GM23338 (cell line): Measurements from ENCODE around the gene PKN3. TPM values are rescaled to one million over a fixed set of nuclear protein-coding genes. Genes with fewer than 3 reads are reported as not detected.
"Not testable (repeated sequence)": the region's sequence is repeated elsewhere in the genome, so short reads cannot be mapped to it uniquely, and the experiment has no call there.

Source experiments
- ATAC-seq: fragments of 200-7000 bp; cut with Tn5 transposase; 3 replicates; pipeline ENCODE4 v1.9.1; 2020
- DNase-seq: peaks from one replicate; pipeline ENCODE4 v3.0.0-alpha.2; 2015; ENCODE audit warnings: low spot score
- H2AFZ ChIP-seq: fragments of 200-600 bp; sonication (generic); 2 replicates; pipeline ENCODE4 v1.8.0; 2016; ENCODE audit warnings: antibody characterized with exemption, mild to moderate bottlenecking, moderate library complexity
- H3F3A ChIP-seq: fragments of 200-600 bp; sonication (generic); replicated peaks from 2 replicates; pipeline ENCODE4 v1.8.0; 2017; ENCODE audit warnings: antibody characterized with exemption, mixed run types, low read depth
- H3K27ac ChIP-seq: fragments of 200-600 bp; sonication (generic); 2 replicates; pipeline ENCODE4 v1.6.1; 2016; ENCODE audit warnings: low read depth
- H3K27me3 ChIP-seq: fragments of 200-600 bp; sonication (generic); 2 replicates; pipeline ENCODE4 v1.8.0; 2016; ENCODE audit warnings: mild to moderate bottlenecking, mixed run types, moderate library complexity; ENCODE audit not compliant: insufficient read depth
- H3K36me3 ChIP-seq: fragments of 200-600 bp; sonication (generic); 2 replicates; pipeline ENCODE4 v1.8.0; 2016; ENCODE audit warnings: mild to moderate bottlenecking; ENCODE audit not compliant: insufficient read depth
- H3K4me1 ChIP-seq: fragments of 200-600 bp; sonication (generic); 2 replicates; pipeline ENCODE4 v1.8.0; 2016; ENCODE audit warnings: mild to moderate bottlenecking, moderate library complexity; ENCODE audit not compliant: insufficient read depth
- H3K4me2 ChIP-seq: fragments of 200-600 bp; sonication (generic); 2 replicates; pipeline ENCODE4 v1.7.1; 2017; ENCODE audit warnings: mixed run types
- H3K4me3 ChIP-seq: fragments of 200-600 bp; sonication (generic); 2 replicates; pipeline ENCODE4 v1.6.1; 2016; ENCODE audit warnings: mixed run types
- H3K79me2 ChIP-seq: fragments of 200-600 bp; sonication (generic); replicated peaks from 2 replicates; pipeline ENCODE4 v1.8.0; 2017; ENCODE audit warnings: mild to moderate bottlenecking; ENCODE audit not compliant: insufficient read depth
- H3K9me2 ChIP-seq: fragments of 200-600 bp; sonication (generic); 2 replicates; pipeline ENCODE4 v1.8.0; 2017; ENCODE audit not compliant: insufficient read depth
- H4K20me1 ChIP-seq: fragments of 200-600 bp; sonication (generic); replicated peaks from 2 replicates; pipeline ENCODE4 v1.8.0; 2017; ENCODE audit warnings: mild to moderate bottlenecking; ENCODE audit not compliant: insufficient read depth
- H3K27ac Mint-ChIP-seq: 2 replicates; pipeline ENCODE4 v1.8.0; 2020; ENCODE audit warnings: inconsistent platforms, mild to moderate bottlenecking, moderate library complexity, mixed read lengths
- H3K27me3 Mint-ChIP-seq: 3 replicates; pipeline ENCODE4 v1.8.0; 2022; ENCODE audit warnings: low read depth, mild to moderate bottlenecking, moderate library complexity, mixed read lengths, inconsistent platforms; ENCODE audit not compliant: insufficient read depth, poor library complexity
- H3K36me3 Mint-ChIP-seq: 3 replicates; pipeline ENCODE4 v1.8.0; 2021; ENCODE audit warnings: low read depth, mild to moderate bottlenecking, inconsistent platforms, moderate library complexity, mixed read lengths
- H3K4me1 Mint-ChIP-seq: 3 replicates; pipeline ENCODE4 v1.8.0; 2020; ENCODE audit warnings: mild to moderate bottlenecking, inconsistent platforms, mixed read lengths
- H3K4me3 Mint-ChIP-seq: 3 replicates; pipeline ENCODE4 v1.8.0; 2021; ENCODE audit warnings: moderate library complexity, mild to moderate bottlenecking, inconsistent platforms, mixed read lengths
- H3K9me3 Mint-ChIP-seq: 3 replicates; pipeline ENCODE4 v1.8.0; 2020; ENCODE audit warnings: moderate library complexity, mild to moderate bottlenecking, inconsistent platforms, mixed read lengths
- CREB1 ChIP-seq: fragments of 250-450 bp; sonication (Bioruptor Pico); IDR thresholded peaks from 2 replicates; pipeline ENCODE4 v1.5.0; 2020; ENCODE audit warnings: low read depth, mild to moderate bottlenecking, moderate library complexity
- EZH2 ChIP-seq: fragments of 200-600 bp; sonication (generic); IDR thresholded peaks from one replicate; pipeline ENCODE4 v1.8.0; 2017; ENCODE audit warnings: antibody characterized with exemption, mild to moderate bottlenecking, low read depth; ENCODE audit not compliant: unreplicated experiment
- EZH2phosphoT487 ChIP-seq: fragments of 200-600 bp; sonication (generic); IDR thresholded peaks from one replicate; pipeline ENCODE4 v1.8.1; 2018; ENCODE audit warnings: antibody characterized with exemption; ENCODE audit not compliant: unreplicated experiment
- NANOG ChIP-seq: IDR thresholded peaks from 2 replicates; pipeline ENCODE4 v1.6.1; 2016; ENCODE audit warnings: antibody characterized with exemption, borderline replicate concordance
- POLR2AphosphoS5 ChIP-seq: IDR thresholded peaks from 2 replicates; pipeline ENCODE4 v1.6.1; 2016; ENCODE audit warnings: antibody characterized with exemption, low read depth
- STAT1 ChIP-seq: IDR thresholded peaks from one replicate; pipeline ENCODE4 v1.6.1; 2016; ENCODE audit warnings: antibody characterized with exemption; ENCODE audit not compliant: unreplicated experiment
- ZNF114 ChIP-seq: fragments of 250-450 bp; sonication (Bioruptor Pico); IDR thresholded peaks from 2 replicates; pipeline ENCODE4 v1.5.0; 2020; ENCODE audit warnings: mild to moderate bottlenecking, moderate library complexity
- ZNF331 ChIP-seq: fragments of 250-450 bp; sonication (Bioruptor Pico); IDR thresholded peaks from 2 replicates; pipeline ENCODE4 v1.5.0; 2020; ENCODE audit warnings: low read depth, mild to moderate bottlenecking, moderate library complexity
- polyA plus RNA-seq: library from polyadenylated mRNA; unstranded; fragments of >200 nt; fragmentation: Nextera tagmentation; extraction: Ambion mirVana; gene quantifications from 2 replicates; pipeline ENCODE4 v1.2.1, GENCODE V29; 2016
- total RNA-seq: library from RNA; depleted of rRNA; stranded (reverse); fragments of >200 nt; shearing (Covaris generic); gene quantifications from 2 replicates; pipeline ENCODE4 v1.2.3, GENCODE V29; 2014
- TF ChIP-seq, protein P1 (sequence below): IDR thresholded peaks from one replicate; pipeline ENCODE4 v1.6.1; 2018; ENCODE audit warnings: antibody characterized with exemption; ENCODE audit not compliant: unreplicated experiment

Gene PKN3
- total and polyA plus RNA-seq, 2 experiments from 2014 or later: 6.2 to 17.7 TPM

DNA sequence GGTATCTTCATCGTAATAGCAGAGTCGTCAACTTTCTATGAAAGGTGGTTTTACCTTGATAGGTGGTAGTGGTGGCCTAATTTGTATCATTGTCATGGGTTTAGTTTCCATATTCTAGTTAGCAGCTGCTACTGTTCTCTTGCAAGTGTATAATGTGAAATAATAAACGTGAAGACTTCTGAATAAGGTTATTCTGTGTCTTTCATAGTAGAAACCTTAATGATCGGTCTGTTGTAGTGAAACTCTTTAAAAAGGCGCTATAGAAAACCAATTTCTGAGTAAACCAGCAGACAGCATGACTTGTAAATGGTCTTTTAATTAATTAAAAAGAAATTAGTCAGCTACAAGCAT, 11.6 kb upstream of the PKN3 start (continued):
- TF ChIP-seq POLR2AphosphoS5 (no peak), STAT1 (no peak), ZNF114 (CRISPR knock-in tag) (no peak), CREB1 (CRISPR knock-in tag) (no peak), NANOG (no peak), EZH2 (no peak), ZNF331 (no peak)

DNA sequence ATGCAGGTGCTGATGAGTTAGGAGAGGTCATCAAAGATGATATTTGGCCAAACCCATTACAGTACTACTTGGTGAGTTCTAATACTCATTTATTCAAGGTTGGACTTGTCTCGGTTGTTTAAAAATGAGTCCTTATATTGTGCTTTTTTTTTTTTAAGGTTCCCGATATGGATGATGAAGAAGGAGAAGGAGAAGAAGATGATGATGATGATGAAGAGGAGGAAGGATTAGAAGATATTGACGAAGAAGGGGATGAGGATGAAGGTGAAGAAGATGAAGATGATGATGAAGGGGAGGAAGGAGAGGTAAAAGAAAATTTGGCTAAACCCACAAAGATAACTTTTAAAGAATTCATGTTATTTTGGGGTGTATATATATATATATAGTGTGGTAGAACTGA, 8.6 kb upstream of the PKN3 start:
- H3K9me3 Mint-ChIP-seq, H3K9me2 ChIP-seq, H3K27ac Mint-ChIP-seq, H3K27me3 ChIP-seq, H3K4me2 ChIP-seq, H3K4me3 ChIP-seq, ATAC-seq, H3K4me1 Mint-ChIP-seq, H3K4me3 Mint-ChIP-seq, DNase-seq, H2AFZ ChIP-seq: not testable (repeated sequence)
- Histone ChIP-seq H3F3A (peaks cover 63% of the 10 kb centered on the region), H3K36me3 (peaks cover 64% of the 10 kb centered on the region), H3K79me2 (peaks cover 44% of the 10 kb centered on the region), H4K20me1 (peaks cover 46% of the 10 kb centered on the region), H3K27ac (peak overlapping the region; percentile 57; the same call in 1 of the 2 replicates), H3K4me1 (peaks cover 11% of the 10 kb centered on the region)
- Mint-ChIP-seq H3K36me3 (peaks cover 78% of the 10 kb centered on the region), H3K27me3 (peaks cover 15% of the 10 kb centered on the region)

DNA sequence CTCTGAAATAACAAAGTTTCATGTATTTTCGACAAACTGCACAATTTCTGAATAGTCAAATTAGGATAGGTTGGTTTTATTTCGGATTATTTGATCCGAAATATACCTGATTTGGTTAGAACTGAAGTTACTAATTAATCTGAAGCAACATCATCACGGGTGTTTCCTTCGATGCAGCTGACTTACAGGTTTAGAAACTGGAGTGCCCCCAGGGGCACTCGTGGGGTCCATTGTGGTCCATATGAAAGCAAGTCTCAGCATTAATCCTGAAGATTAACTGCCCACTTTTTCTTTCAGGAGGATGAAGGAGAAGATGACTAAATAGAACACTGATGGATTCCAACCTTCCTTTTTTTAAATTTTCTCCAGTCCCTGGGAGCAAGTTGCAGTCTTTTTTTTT, 8.0 kb upstream of the PKN3 start:
- Histone ChIP-seq H3K27ac (no peak overlapping the region), H2AFZ (no peak overlapping the region), H3K36me3 (peaks cover 64% of the 10 kb centered on the region), H3K4me1 (peaks cover 11% of the 10 kb centered on the region), H4K20me1 (peaks cover 46% of the 10 kb centered on the region), H3K27me3 (no peaks in the 10 kb centered on the region), H3K4me2 (no peak overlapping the region), H3K4me3 (no peak overlapping the region), H3F3A (peaks cover 66% of the 10 kb centered on the region), H3K9me2 (no peaks in the 10 kb centered on the region), H3K79me2 (peaks cover 44% of the 10 kb centered on the region)
- Mint-ChIP-seq H3K27me3 (peaks cover 17% of the 10 kb centered on the region), H3K36me3 (peaks cover 78% of the 10 kb centered on the region), H3K27ac (no peak overlapping the region), H3K4me1 (peaks cover 8% of the 10 kb centered on the region), H3K9me3 (no peaks in the 10 kb centered on the region; the same call in 2 of the 3 replicates), H3K4me3 (no peak overlapping the region)
- DNase-seq (no peak), ATAC-seq (no peak)
- TF ChIP-seq STAT1 (no peak), EZH2phosphoT487 (no peak)
- TF ChIP-seq, protein P1, sequence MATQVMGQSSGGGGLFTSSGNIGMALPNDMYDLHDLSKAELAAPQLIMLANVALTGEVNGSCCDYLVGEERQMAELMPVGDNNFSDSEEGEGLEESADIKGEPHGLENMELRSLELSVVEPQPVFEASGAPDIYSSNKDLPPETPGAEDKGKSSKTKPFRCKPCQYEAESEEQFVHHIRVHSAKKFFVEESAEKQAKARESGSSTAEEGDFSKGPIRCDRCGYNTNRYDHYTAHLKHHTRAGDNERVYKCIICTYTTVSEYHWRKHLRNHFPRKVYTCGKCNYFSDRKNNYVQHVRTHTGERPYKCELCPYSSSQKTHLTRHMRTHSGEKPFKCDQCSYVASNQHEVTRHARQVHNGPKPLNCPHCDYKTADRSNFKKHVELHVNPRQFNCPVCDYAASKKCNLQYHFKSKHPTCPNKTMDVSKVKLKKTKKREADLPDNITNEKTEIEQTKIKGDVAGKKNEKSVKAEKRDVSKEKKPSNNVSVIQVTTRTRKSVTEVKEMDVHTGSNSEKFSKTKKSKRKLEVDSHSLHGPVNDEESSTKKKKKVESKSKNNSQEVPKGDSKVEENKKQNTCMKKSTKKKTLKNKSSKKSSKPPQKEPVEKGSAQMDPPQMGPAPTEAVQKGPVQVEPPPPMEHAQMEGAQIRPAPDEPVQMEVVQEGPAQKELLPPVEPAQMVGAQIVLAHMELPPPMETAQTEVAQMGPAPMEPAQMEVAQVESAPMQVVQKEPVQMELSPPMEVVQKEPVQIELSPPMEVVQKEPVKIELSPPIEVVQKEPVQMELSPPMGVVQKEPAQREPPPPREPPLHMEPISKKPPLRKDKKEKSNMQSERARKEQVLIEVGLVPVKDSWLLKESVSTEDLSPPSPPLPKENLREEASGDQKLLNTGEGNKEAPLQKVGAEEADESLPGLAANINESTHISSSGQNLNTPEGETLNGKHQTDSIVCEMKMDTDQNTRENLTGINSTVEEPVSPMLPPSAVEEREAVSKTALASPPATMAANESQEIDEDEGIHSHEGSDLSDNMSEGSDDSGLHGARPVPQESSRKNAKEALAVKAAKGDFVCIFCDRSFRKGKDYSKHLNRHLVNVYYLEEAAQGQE: no peak
